ENCODE measurements around the gene NPIPB8. TPM values are rescaled to one million over a fixed set of nuclear protein-coding genes. Genes with fewer than 3 reads are reported as not detected.

NPIPB8 gene
- total RNA-seq: not detected in 2 replicates

DNA sequence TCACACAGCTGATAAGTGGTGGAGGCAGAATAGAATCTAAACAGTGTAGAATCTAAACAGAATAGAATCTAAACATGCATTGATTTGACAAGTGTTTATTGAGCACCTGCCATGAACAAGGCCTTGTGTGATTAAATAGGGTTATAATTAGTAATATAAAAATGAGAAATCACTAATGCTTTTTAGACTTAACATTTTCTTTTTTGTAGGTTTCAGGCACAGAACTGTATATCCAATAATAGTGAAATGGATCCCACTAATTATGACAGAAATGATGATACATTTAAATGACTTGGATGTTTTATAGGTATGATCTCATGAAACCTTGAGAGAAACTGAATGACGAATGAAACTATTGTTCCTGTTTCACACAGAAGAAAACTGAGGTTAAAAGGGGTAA, at the start of gene NPIPB8:
Gene NPIPB8 (plus strand): TSS at position 301 of the 400 bp plus-strand sequence. CDS start 296 bp downstream, outside the sequence.

DNA sequence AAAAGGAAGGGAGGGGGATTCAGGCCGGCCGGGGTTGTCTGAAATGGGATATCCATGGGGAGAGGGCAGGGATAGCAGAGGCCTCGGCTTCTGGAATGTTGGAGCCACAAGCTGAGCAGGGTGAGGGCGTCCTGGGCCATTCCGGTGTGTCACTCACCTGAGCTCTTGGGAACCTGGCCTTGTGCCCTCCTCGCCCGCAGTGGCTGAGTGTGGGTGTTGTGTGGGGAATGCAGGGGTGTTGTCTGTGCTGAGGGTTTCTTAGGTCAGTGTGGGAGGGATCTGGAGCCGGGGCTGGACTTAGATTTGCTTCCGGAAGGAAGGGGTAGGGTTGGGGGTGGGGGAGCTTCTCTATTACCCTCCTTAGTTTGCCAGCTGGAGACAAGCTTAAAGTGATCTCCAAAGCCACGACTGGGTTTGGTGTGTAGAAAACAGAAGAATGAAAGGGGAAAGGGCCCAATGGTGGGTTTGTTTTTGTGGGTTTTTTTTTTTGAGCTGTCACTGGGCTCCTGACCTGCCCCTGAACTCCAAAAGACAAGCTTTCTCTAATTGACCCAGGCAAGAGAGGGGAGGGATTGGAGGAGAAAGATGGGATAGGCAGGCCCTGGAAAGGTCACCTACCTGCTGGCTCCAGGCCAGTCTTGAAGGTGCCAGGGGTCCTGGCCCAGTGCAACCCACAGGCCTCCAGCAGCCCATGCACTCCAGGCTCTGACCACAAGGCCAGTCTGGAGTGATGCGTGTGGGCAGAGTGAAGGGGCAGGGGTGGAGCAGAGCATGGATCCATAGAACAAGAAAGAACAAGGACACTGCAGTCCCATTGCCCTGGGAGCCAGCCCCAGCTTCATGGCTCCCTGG, 40.8 kb upstream of the NPIPB8 start, which contains the start of gene SULT1A2:
Gene SULT1A2 (minus strand): TSS at position 211 of the 852 bp plus-strand sequence. CDS start 1,120 bp downstream, outside the sequence.

DNA sequence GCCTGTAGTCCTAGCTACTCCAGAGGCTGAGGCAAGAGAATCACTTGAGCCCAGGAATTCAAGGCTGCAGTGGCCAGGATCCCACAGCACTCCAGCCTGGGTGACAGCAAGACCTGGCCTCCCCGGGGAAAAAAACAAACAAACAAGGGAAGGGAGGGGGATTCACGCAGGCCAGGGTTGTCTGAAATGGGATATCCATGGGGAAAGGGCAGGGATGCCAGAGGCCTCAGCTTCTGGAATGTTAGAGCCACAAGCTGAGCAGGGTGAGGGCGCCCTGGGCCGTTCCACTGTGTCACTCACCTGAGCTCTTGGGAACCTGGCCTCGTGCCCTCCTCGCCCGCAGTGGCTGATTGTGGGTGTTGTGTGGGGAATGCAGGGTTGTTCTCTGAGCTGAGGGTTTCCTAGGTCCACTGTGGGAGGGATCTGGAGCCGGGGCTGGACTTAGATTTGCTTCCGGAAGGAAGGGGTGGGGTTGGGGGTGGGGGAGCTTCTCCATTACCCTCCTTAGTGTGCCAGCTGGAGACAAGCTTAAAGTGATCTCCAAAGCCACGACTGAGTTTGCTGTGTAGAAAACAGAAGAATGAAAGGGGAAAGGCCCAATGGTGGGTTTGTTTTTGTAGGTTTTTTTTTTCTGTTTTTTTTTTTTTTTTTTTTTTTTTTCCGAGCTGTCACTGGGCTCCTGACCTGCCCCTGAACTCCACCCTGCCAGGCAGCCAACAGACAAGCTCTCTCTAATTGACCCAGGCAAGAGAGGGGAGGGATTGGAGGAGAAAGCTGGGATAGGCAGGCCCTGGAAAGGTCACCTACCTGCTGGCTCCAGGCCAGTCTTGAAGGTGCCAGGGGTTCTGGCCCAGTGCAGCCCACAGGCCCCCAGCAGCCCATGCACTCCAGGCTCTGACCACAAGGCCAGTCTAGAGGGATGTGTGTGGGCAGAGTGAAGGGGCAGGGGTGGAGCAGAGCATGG, 28.0 kb upstream of the NPIPB8 start, which contains the start of gene SULT1A1:
Gene SULT1A1 (minus strand): TSS at position 414 of the 964 bp plus-strand sequence. CDS start 1,189 bp downstream, outside the sequence.

Other genes with a start within 250 kb of the NPIPB8 start
- 90.1 and 209 TPM in 2 replicates for gene EIF3CL, start 234.2 kb upstream of the NPIPB8 start, total RNA-seq
- 0.15 TPM in 1 of 2 replicates, not detected in the other for gene NPIPB7, start 165.7 kb upstream of the NPIPB8 start, total RNA-seq
- gene CLN3, start 146.0 kb upstream of the NPIPB8 start, total RNA-seq: 10.4 and 14.9 TPM in 2 replicates
- not detected in 2 replicates for gene APOBR, start 143.4 kb upstream of the NPIPB8 start, total RNA-seq
- gene IL27, start 131.2 kb upstream of the NPIPB8 start, total RNA-seq: not detected in 2 replicates
- under 0.01 and 1.1 TPM in 2 replicates for gene NUPR1, start 99.1 kb upstream of the NPIPB8 start, total RNA-seq
- 7.1 TPM in 2 replicates for gene SGF29, start 84.1 kb upstream of the NPIPB8 start, total RNA-seq
- gene SULT1A2, start 41.0 kb upstream of the NPIPB8 start, total RNA-seq: under 0.01 TPM in 1 of 2 replicates, not detected in the other
- gene SULT1A1, start 28.0 kb upstream of the NPIPB8 start, total RNA-seq: 0.32 and 14.1 TPM in 2 replicates
- 125 and 219 TPM in 2 replicates for gene EIF3C, start 73.4 kb downstream of the NPIPB8 start, total RNA-seq
- gene NPIPB9, start 113.7 kb downstream of the NPIPB8 start, total RNA-seq: 1.6 and 1.7 TPM in 2 replicates
- 25.7 and 26.3 TPM in 2 replicates for gene ATXN2L, start 184.9 kb downstream of the NPIPB8 start, total RNA-seq
- 150 and 187 TPM in 2 replicates for gene TUFM, start 208.3 kb downstream of the NPIPB8 start, total RNA-seq
- gene SH2B1, start 225.8 kb downstream of the NPIPB8 start, total RNA-seq: 6.8 and 7.3 TPM in 2 replicates
- under 0.01 and 0.30 TPM in 2 replicates for gene ATP2A1, start 240.4 kb downstream of the NPIPB8 start, total RNA-seq